Esophagus squamous epithelium (tissue), 4 donors: Measurements from ENCODE around the gene PTK7.

Experiments used
- CTCF ChIP-seq, 6 experiments: fragments of 450-650 bp in 4 of 6; fragments of 200-600 bp in 2 of 6; sonication (generic) in 2 of 6; IDR thresholded peaks; one replicate each; pipeline ENCODE4 v1.5.1; 2016 to 2019; ENCODE audit warnings: antibody characterized with exemption in 6 of 6, mild to moderate bottlenecking in 4 of 6, moderate library complexity in 4 of 6
- POLR2A ChIP-seq, 4 donors: fragments of 450-650 bp; IDR thresholded peaks; one replicate each; pipeline ENCODE4 v1.6.1; 2017; ENCODE audit warnings: antibody characterized with exemption in 4 of 4, mild to moderate bottlenecking in 4 of 4, moderate library complexity in 3 of 4

- TF ChIP-seq CTCF (IDR thresholded peaks at IDR 0.05), result no peak
- TF ChIP-seq POLR2A (IDR thresholded peaks at IDR 0.05), result no peak
Measured at GRCh38 chr6:43173591-43174262, 97.6 kb downstream of the PTK7 start.
